ENCODE data around the gene PARN.

DNA sequence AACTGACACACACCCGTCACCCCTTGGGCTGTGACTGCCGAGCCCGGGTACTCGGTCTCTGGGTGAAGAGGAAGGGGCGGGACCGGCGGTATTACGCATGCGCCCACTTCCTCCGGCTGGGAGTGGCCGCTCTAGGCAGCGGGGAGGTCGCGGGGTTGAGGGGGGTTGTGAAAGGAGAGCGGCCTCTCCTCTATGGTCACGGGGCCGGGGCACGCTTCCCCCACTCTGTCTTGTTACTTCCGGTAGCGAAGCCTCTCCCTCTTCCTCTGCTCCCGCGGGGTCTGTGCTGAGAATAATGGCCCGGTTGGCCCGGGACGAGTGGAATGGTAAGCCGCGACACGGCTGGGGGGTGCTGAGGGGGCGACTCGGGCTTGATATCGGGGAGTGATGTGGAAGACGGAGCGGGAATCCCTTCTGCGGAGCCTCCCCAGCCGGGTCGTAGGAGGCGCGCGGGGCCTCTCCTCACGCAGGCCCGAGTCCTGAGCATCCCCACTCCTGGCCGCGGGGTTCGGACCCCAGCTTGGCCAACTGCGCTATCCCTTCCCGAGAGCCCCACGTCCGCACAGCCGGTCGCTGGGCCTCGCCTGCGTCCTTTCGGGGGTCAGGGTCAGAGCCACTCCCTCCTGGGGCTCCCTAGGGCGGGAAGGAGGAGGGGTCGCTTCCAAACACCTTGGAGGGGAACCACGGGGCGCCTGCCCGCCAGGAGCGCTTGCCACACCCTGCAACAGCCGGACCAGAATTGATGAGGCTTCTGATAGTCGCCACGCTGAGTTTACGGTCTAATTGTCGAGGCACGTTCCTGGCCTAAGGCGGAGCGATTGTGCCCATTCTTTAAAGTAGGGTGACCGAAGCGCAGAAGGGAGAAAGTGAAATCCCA is 2.9 kb upstream of the PARN start, which contains the start of gene BFAR:
- no peak for TF ChIP-seq CTCF (IDR thresholded peaks at IDR 0.05; ENCODE audit: low read depth, low read length, poor library complexity, severe bottlenecking)
- no peak for TF ChIP-seq EZH2phosphoT487 (IDR thresholded peaks at IDR 0.05; ENCODE audit: borderline replicate concordance, low read length)

All from DOHH2 (cell line).